HS-27A (cell line): ENCODE results near the gene SGO2.

Experiments
- DNase-seq: peaks from one replicate; pipeline ENCODE4 v3.0.0-alpha.2; 2012; ENCODE audit warnings: low read depth, missing footprints

Gene SGO2, protein sequence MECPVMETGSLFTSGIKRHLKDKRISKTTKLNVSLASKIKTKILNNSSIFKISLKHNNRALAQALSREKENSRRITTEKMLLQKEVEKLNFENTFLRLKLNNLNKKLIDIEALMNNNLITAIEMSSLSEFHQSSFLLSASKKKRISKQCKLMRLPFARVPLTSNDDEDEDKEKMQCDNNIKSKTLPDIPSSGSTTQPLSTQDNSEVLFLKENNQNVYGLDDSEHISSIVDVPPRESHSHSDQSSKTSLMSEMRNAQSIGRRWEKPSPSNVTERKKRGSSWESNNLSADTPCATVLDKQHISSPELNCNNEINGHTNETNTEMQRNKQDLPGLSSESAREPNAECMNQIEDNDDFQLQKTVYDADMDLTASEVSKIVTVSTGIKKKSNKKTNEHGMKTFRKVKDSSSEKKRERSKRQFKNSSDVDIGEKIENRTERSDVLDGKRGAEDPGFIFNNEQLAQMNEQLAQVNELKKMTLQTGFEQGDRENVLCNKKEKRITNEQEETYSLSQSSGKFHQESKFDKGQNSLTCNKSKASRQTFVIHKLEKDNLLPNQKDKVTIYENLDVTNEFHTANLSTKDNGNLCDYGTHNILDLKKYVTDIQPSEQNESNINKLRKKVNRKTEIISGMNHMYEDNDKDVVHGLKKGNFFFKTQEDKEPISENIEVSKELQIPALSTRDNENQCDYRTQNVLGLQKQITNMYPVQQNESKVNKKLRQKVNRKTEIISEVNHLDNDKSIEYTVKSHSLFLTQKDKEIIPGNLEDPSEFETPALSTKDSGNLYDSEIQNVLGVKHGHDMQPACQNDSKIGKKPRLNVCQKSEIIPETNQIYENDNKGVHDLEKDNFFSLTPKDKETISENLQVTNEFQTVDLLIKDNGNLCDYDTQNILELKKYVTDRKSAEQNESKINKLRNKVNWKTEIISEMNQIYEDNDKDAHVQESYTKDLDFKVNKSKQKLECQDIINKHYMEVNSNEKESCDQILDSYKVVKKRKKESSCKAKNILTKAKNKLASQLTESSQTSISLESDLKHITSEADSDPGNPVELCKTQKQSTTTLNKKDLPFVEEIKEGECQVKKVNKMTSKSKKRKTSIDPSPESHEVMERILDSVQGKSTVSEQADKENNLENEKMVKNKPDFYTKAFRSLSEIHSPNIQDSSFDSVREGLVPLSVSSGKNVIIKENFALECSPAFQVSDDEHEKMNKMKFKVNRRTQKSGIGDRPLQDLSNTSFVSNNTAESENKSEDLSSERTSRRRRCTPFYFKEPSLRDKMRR

GRCh38 chr2:200525882-200526651 lies at the start of gene SGO2:
Gene SGO2 (plus strand): TSS chr2:200526207. CDS start chr2:200532976, 6,769 bp downstream.
- peak; percentile 93 for DNase-seq

DNA sequence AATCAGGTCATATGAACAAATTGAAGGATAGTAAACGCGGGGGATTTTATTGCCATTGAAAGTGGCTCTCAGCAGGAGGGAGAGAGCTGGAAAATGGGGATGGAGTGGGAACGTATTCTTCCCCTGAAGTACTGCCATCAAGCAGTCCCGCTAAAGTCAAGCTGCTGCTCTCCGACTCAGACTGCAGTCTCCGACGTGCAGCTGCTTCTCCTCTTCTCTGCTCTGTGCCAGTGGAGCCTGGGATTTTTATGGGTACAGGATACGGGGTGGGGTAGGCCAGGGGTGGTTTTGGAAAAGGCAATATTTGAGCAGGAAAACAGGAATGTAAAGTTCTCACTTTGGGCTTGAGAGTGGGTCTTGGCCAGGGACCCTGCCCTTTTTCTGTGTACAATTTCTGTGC lies 49.2 kb upstream of the SGO2 start:
- DNase-seq = no peak

GRCh38 chr2:200477667-200478131 lies 48.3 kb upstream of the SGO2 start:
- no peak for DNase-seq

DNA sequence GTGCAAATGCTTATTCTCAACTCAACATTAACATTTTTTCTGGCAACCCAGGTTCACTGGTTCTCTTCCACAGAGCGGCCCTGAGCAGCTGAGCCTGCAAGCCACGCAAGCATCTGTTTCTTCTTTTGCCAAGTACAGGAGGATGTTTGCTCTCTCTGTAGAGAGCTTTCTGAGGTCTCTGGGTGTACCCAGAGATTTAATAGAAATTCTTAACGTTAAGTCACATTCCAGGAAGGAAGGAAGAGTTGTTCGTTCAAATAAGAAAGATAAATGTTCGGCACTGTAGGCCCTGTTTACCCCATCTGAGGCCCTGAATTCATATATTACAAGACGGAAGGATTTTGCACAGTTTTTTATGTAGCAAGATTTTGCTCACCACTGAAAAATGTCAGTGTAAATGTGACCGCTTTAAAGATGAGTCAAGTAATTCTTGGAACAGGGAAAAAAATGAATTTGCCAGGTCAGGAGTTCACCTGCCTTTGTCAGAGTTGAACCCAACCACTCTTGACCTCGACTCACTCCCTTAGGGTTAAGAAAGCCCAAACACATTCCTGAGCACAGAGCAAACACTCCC lies 46.2 kb upstream of the SGO2 start:
- DNase-seq = peak; percentile 19

DNA sequence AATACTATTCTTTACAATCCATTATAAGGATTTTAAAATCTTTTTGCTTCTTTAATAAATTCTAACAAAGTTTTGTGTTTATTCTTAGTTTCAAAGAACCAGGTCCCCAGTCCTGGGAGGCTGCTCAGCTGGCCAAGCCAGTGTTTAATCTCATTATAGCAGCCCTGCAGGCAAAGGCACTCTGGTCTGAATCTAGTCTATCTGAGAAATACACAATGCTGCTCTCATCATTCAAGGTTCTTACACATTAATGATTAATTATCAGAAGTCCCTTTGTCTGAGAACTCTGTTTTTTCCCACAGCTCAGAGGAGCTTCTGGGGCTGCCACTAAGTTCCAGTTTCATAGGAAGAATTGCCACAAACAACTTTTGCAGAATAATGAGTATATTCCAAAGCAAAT lies 43.8 kb upstream of the SGO2 start:
- no peak for DNase-seq

DNA sequence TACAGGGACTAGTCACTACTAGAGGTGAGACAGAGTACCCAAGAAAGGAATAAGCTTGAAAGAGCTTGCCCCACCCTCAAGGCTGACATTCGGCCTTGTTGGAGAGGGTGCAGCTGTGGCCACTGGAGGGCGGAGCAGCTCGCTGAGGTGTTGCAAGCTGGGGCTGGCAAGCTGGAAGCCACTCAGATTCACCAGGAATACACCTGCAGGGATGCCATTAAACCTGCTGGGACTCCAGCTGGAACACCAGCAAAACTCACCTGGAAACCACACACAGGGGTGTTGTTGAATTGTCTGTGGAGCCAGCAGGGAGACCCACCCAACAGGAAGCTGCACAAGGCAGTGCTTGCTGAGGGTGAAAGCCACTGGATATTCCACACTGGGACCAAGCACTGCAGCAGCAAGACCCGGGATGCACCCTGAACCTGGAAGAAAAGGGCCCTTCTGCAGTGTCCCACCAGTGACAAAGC lies 42.2 kb upstream of the SGO2 start:
- peak; percentile 4 for DNase-seq

GRCh38 chr2:200484934-200485333 lies 41.1 kb upstream of the SGO2 start:
- DNase-seq = no peak

DNA sequence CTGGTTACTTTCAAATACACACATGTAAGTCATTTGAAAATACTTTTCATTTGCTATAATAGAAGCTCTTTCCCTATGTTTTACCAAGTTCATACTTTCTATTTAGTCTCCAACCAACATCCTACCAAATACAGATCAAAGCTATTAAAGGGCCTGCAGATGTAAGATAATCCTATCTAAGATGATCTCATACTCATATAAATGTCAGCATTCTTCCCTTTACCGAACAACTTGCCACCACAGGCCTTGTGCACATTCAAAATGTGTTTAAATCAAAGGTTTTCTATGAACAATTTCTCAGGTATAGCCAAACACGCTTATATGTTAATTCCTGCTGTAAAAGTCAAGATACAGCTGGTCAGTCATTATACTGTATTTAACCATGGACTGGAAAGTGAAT lies 39.5 kb upstream of the SGO2 start:
- DNase-seq = no peak

- no peak for DNase-seq
Observed at GRCh38 chr2:200488169-200488568, 37.8 kb upstream of the SGO2 start.

GRCh38 chr2:200490001-200490400 lies 36.0 kb upstream of the SGO2 start:
- DNase-seq = no peak

DNA sequence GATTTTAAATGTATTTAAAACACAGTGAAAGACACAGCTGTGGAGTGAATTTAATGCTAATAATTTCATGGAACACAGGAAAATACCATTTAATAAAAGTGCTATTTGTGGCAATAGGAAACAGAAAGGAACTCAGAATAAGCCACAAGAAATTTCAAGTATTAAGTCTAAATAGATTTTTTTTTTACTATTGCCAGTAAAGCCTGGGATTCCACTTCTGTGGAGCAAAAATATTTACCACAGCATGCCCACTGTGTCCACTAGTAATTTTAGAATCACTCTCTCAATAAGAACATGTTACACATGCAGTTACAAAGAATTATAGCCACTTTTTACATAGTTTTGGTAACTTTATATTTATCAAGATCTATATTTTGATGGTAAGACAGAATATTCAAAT lies 33.4 kb upstream of the SGO2 start:
- DNase-seq = no peak

DNA sequence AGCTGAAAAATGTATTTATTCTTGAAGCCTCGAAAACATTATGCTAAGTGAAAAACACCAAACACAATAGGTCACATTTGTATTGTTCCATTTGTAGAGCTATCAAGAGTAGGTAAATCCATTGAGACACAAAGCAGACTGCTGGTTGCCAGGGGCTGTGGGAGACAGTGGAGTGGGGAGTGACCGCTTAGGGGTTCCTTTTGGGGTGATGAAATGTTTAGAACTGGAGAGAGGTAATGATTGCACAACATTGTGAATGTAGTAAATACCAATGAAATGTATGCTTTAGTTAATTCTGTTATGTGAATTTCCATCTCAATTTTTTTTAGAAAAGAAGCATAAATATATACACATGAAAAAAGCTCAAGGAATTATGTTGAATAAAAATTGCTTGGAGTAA lies 32.0 kb upstream of the SGO2 start:
- no peak for DNase-seq

DNA sequence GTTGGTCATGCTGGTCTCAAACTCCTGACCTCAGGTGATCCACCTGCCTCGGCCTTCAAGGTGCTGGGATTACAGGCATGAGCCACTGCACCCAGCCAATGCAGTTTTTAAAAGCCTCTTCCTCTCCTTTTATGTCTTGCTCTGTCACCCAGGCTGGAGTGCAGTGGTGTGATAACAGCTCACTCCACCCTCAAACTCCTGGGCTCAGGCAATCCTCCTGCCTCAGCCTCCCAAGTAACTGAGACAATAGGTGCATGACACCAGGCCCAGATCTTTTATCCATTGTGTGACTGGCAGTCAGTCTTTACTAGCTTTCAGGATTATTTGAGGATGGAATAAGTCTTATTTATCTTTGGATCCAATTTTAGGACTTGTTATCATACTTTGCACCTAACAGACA lies 29.3 kb upstream of the SGO2 start:
- DNase-seq = no peak

GRCh38 chr2:200498402-200499162 lies 27.4 kb upstream of the SGO2 start:
- no peak for DNase-seq

DNA sequence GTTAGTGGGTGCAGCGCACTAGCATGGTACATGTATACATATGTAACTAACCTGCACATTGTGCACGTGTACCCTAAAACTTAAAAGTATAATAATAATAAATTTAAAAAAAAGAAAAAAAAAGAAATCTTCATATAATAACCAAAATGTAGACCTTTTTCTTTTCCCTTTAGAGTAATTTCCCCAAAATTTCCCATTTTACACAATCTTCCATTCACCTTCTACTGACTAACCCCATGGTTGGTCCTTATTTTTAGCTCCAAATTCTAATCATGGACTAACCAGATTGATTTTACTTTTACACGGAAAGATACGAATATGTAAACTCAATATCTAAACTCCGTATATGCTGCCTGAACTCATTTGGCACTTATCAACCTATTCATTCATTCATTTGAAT lies 23.8 kb upstream of the SGO2 start:
- DNase-seq = no peak

DNA sequence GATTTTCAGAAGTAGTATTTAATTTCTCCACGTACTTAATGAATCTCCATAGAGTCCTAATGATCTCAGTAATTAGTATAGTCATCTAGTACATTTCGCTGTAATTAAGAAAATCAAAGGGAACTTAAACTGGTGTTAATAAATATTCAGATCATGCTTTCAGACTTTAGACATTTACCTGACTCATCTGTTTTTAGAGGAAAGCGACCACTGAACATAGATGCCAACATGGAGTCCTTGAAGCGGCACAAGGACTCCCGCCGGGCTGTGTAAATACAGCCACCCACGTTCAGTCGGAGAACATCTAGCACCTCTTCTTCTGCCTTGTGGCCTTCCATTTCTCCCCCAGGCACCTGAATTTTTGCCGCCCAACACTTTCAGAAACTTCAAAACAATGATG lies 19.3 kb upstream of the SGO2 start:
- DNase-seq = no peak

GRCh38 chr2:200507179-200507578 lies 18.8 kb upstream of the SGO2 start:
- DNase-seq = no peak

DNA sequence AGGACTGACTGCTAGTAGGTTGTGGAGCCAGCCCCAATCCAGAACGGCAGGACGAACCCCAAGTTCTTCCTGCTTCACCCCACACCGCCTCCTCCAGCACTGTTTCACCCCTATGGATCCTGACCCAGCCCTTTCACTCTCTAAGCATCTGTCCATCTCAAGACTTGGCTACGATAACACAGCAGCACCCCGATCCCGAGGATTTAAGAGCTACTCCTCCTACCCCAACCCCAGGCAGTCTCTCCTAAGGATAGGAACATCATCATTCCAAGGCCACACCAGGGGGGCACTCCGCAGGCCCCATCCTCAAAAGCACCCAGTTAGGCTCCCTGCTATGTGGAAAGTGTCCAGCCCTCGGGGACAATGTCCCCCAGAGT lies 16.8 kb upstream of the SGO2 start:
- no peak for DNase-seq

- DNase-seq = peak; percentile 60
Observed at GRCh38 chr2:200509612-200510433, 16.2 kb upstream of the SGO2 start, which contains the start of gene KCTD18. Gene KCTD18 (minus strand): TSS chr2:200510068. CDS start chr2:200507016, 3,052 bp downstream.
